HepG2 (cell line): Measurements from ENCODE around the gene MARK2. TPM values are rescaled to one million over a fixed set of nuclear protein-coding genes. Genes with fewer than 3 reads are reported as not detected.

ENCODE experiments used
- ATAC-seq: fragments of 200-7000 bp; cut with Tn5 transposase; 3 replicates; pipeline ENCODE4 v1.9.1; 2020; ENCODE audit warnings: mild to moderate bottlenecking, moderate library complexity
- BruUV-seq: library from RNA; stranded (reverse); fragments of 400-500 nt; replicated peaks from 2 replicates; lab custom pipeline; 2021; lab: Mats Ljungman, UMichigan
- CTCF ChIA-PET: fragments of 300-600 bp; formaldehyde crosslinking; extraction: SDS; loops from one replicate; lab custom pipeline; 2021; ENCODE audit warnings: low total read pairs, inconsistent platforms, low intra/inter-chr PET ratio; lab: Yijun Ruan, JAX
- POLR2A ChIA-PET: fragments of 350-600 bp; sonication (Branson Sonifier 250); formaldehyde crosslinking; loops from one replicate; lab custom pipeline; 2020; ENCODE audit warnings: antibody characterized with exemption, inconsistent platforms; lab: Yijun Ruan, JAX
- DNase-seq: peaks from one replicate; pipeline ENCODE4 v3.0.0-alpha.2; 2015; ENCODE audit warnings: low spot score
- FAIRE-seq: peaks from 3 replicates; lab custom pipeline; 2011; peaks lifted over from hg19 to GRCh38; lab: Jason Lieb, UNC
- H2AFZ ChIP-seq: one replicate; pipeline ENCODE4 v1.6.1; 2011; ENCODE audit warnings: low read length, inconsistent platforms
- H3K27ac ChIP-seq: fragments of 300-600 bp; 3 replicates; pipeline ENCODE4 v1.8.0; 2011; ENCODE audit warnings: mixed run types, mild to moderate bottlenecking, mixed read lengths, low read length, inconsistent platforms; ENCODE audit not compliant: insufficient read depth; ENCODE audit errors: extremely low read length
- H3K27me3 ChIP-seq, 2 experiments: fragments of 200-600 bp in 1 of 2; 2 replicates in 1 of 2; 3 replicates in 1 of 2; pipeline versions ENCODE4 v1.6.0 to v1.8.0; 2011; ENCODE audit warnings: low read length in 2 of 2, mild to moderate bottlenecking in 2 of 2, moderate library complexity in 2 of 2, inconsistent platforms in 1 of 2; ENCODE audit not compliant: insufficient read depth in 2 of 2, control insufficient read depth in 1 of 2
- H3K36me3 ChIP-seq, 2 experiments: fragments of 200-600 bp in 1 of 2; replicated peaks in 1 of 2; 2 replicates in 1 of 2; 3 replicates in 1 of 2; pipeline versions ENCODE4 v1.5.1 to v1.8.0; 2011; ENCODE audit warnings: low read length in 2 of 2, inconsistent platforms in 1 of 2; ENCODE audit not compliant: insufficient read depth in 2 of 2, control insufficient read depth in 1 of 2
- H3K4me1 ChIP-seq: 2 replicates; pipeline ENCODE4 v1.5.1; 2012; ENCODE audit warnings: low read length, inconsistent platforms; ENCODE audit not compliant: insufficient read depth
- H3K4me2 ChIP-seq: 2 replicates; pipeline ENCODE4 v1.6.0; 2011; ENCODE audit warnings: low read depth, low read length, inconsistent platforms
- H3K4me3 ChIP-seq, 3 experiments: fragments of 200-600 bp in 1 of 3; sonication (generic), shearing (Covaris generic) in 1 of 3; replicated peaks in 1 of 3; 2 replicates each; pipeline ENCODE4 v1.5.1; 2011 to 2016; ENCODE audit warnings: low read length in 3 of 3, inconsistent platforms in 2 of 3, low read depth in 2 of 3, mild to moderate bottlenecking in 2 of 3, control low read depth in 1 of 3, mixed read lengths in 1 of 3; ENCODE audit not compliant: insufficient read depth in 1 of 3
- H3K79me2 ChIP-seq: one replicate; pipeline ENCODE4 v1.6.1; 2011; ENCODE audit warnings: low read length, inconsistent platforms; ENCODE audit not compliant: insufficient read depth
- H3K9ac ChIP-seq: 2 replicates; pipeline ENCODE4 v1.6.0; 2011; ENCODE audit warnings: mild to moderate bottlenecking, low read depth, low read length, inconsistent platforms; ENCODE audit not compliant: insufficient read depth
- H3K9me3 ChIP-seq: 2 replicates; pipeline ENCODE4 v1.5.1; 2012; ENCODE audit warnings: mild to moderate bottlenecking, low read length
- H4K20me1 ChIP-seq: 2 replicates; pipeline ENCODE4 v1.6.0; 2011; ENCODE audit warnings: inconsistent platforms, mild to moderate bottlenecking, low read length, moderate library complexity; ENCODE audit not compliant: insufficient read depth
- ARNT2 ChIP-seq: sonication (generic); formaldehyde crosslinking; IDR thresholded peaks from 2 replicates; pipeline ENCODE4 v1.8.0; 2022; ENCODE audit warnings: mild to moderate bottlenecking, low read depth, missing genetic modification reagents, moderate library complexity
- BRCA1 ChIP-seq: sonication (generic); formaldehyde crosslinking; IDR thresholded peaks from 2 replicates; pipeline ENCODE4 v1.4.0; 2020; ENCODE audit warnings: missing genetic modification reagents
- ZBED4 ChIP-seq: sonication (generic); formaldehyde crosslinking; IDR thresholded peaks from 2 replicates; pipeline ENCODE4 v1.4.0; 2020; ENCODE audit warnings: missing genetic modification reagents, borderline replicate concordance
- WGBS: methylation state at CpG from one replicate; pipeline ENCODE4 v1.1.6; 2017; ENCODE audit warnings: low lambda C conversion rate; 5-methylcytosine and 5-hydroxymethylcytosine counted together
- in situ Hi-C: cut with HindIII; loops from 2 replicates; pipeline ENCODE4 v1.10.0; 2017; ENCODE audit warnings: low pct_unique_long_range_greater_than_20kb; ENCODE audit not compliant: extremely low pct_ligation_motif_present
- intact Hi-C: fragments of 100-400 bp; cut with micrococcal nuclease; formaldehyde crosslinking; loops from one replicate; pipeline ENCODE4 v1.10.0; 2022; ENCODE audit not compliant: unreplicated experiment
- polyA plus RNA-seq, 8 experiments: library from polyadenylated mRNA; depleted of rRNA in 3 of 8; stranded (reverse) in 7 of 8; unstranded in 1 of 8; fragments of >200 nt; fragmentation: Illumina TruSeq in 4 of 8; extraction: Trizol in 4 of 8; gene quantifications; 2 replicates each; pipeline versions ENCODE4 v1.2.1 to v1.2.3, GENCODE V29; 2011 to 2016; ENCODE audit warnings: low read depth in 4 of 8, missing spikeins in 1 of 8, mixed read lengths in 1 of 8; ENCODE audit not compliant: insufficient read depth in 1 of 8
- total RNA-seq, 5 experiments: library from RNA; depleted of rRNA; stranded (reverse); fragments of >200 nt; fragmentation: Illumina TruSeq; extraction: Trizol; gene quantifications; 2 replicates each; pipeline ENCODE4 v1.2.3, GENCODE V29; 2016; ENCODE audit warnings: low read depth in 1 of 5

MARK2 gene
- total and polyA plus RNA-seq, 2 of the 13 experiments (the other 11 are each of a cell fraction or from before 2014, with no cell fraction given), result 13.5 to 13.9 TPM

- TF ChIP-seq ZBED4, result 0 out of 2 replicates have a peak, but pooled peaks have one; percentile 7
- TF ChIP-seq ARNT2 (CRISPR knock-in tag), result no peak
- TF ChIP-seq, all 625 proteins: peak for 3
These were observed 1.6 kb downstream of the MARK2 start (continued) for GRCh38 chr11:63840356-63841060.

- intact Hi-C loops (no loop called here), in situ Hi-C loops (no loop called here)
- BruUV-seq, result no TSS peak
- Histone ChIP-seq H3K4me3 (0 out of 6 replicates have a peak overlapping the region, but pooled peaks of 1 of the 3 experiments have one; percentile 13), H3K4me1 (peaks cover 75% of the 10 kb centered on the region), H2AFZ (no peak overlapping the region), H4K20me1 (peaks cover 19% of the 10 kb centered on the region; the same call in 1 of the 2 replicates), H3K36me3 (peaks cover 0 to 19% of the 10 kb centered on the region in 2 experiments; a peak in 2 of 5 replicates), H3K9me3 (no peaks in the 10 kb centered on the region), H3K27me3 (no peaks in the 10 kb centered on the region; a peak in 1 of 5 replicates), H3K27ac (no peak overlapping the region), H3K9ac (peak overlapping the region; percentile 86; the same call in 1 of the 2 replicates), H3K79me2 (peaks cover 62% of the 10 kb centered on the region), H3K4me2 (peak overlapping the region; percentile 95)
- ATAC-seq, result no peak
- ChIA-PET CTCF (no interaction called here), POLR2A (interaction anchor here (1.1 kb wide), 1 partner anchor 9 kb away, joined by 3 read pairs; no protein-coding TSS in a partner anchor)
- no peak for TF ChIP-seq BRCA1 (CRISPR knock-in tag)
- no peak for FAIRE-seq
- DNase-seq, result no peak
- WGBS, result 78% methylated on average over 3 of the region's 3 CpGs
These were observed 2.6 kb downstream of the MARK2 start for GRCh38 chr11:63841554-63841953.
